K562 (cell line): Measurements from ENCODE around the gene CRCP. TPM values are rescaled to one million over a fixed set of nuclear protein-coding genes. Genes with fewer than 3 reads are reported as not detected.

Source experiments
- ATAC-seq: fragments of 200-7000 bp; cut with Tn5 transposase; 3 replicates; pipeline ENCODE4 v1.9.1; 2020; ENCODE audit warnings: moderate library complexity
- Bru-seq: library from RNA; stranded (reverse); fragments of 400-500 nt; gene quantifications from one replicate; lab custom pipeline; 2021; lab: Mats Ljungman, UMichigan
- BruChase-seq, 2 experiments: library from RNA; stranded (reverse); fragments of 400-500 nt; gene quantifications; one replicate each; lab custom pipeline; 2021; lab: Mats Ljungman, UMichigan
- BruUV-seq: library from RNA; stranded (reverse); fragments of 400-500 nt; replicated peaks from 2 replicates; lab custom pipeline; 2021; lab: Mats Ljungman, UMichigan
- CTCF ChIA-PET: fragments of 300-600 bp; formaldehyde crosslinking; extraction: SDS; loops from one replicate; lab custom pipeline; 2021; ENCODE audit warnings: low intra/inter-chr PET ratio; lab: Yijun Ruan, JAX
- POLR2A ChIA-PET: fragments of 300-600, 350-650 bp; sonication (Branson Sonifier 250); formaldehyde crosslinking; extraction: SDS; loops from one replicate; lab custom pipeline; 2021; ENCODE audit warnings: antibody characterized with exemption, inconsistent platforms; lab: Yijun Ruan, JAX
- DNase-seq, 4 experiments: peaks; one replicate each; pipeline versions ENCODE4 v3.0.0 to v3.0.0-alpha.2; 2011 to 2018; ENCODE audit warnings: low spot score in 3 of 4, mixed read lengths in 3 of 4; ENCODE audit errors: extremely low read depth in 1 of 4
- FAIRE-seq: peaks from 2 replicates; lab custom pipeline; 2011; peaks lifted over from hg19 to GRCh38; lab: Jason Lieb, UNC
- H2AFZ ChIP-seq: 2 replicates; pipeline ENCODE4 v1.6.0; 2011; ENCODE audit warnings: low read depth, low read length, control low read depth, inconsistent platforms
- H3K27ac ChIP-seq: fragments of 200-600 bp; 3 replicates; pipeline ENCODE4 v1.8.0; 2011; ENCODE audit warnings: low read depth, mild to moderate bottlenecking, control low read depth, inconsistent platforms, low read length, moderate library complexity, mixed read lengths; ENCODE audit errors: extremely low read depth
- H3K27me3 ChIP-seq, 2 experiments: fragments of 300-600 bp in 1 of 2; 2 replicates in 1 of 2; 3 replicates in 1 of 2; pipeline versions ENCODE4 v1.6.0 to v1.8.0; 2011; ENCODE audit warnings: inconsistent platforms in 2 of 2, low read length in 2 of 2, mild to moderate bottlenecking in 1 of 2, mixed read lengths in 1 of 2, moderate library complexity in 1 of 2; ENCODE audit not compliant: control insufficient read depth in 2 of 2, insufficient read depth in 2 of 2
- H3K36me3 ChIP-seq: fragments of 300-600 bp; 3 replicates; pipeline ENCODE4 v1.8.0; 2011; ENCODE audit warnings: mild to moderate bottlenecking, low read length, inconsistent platforms; ENCODE audit not compliant: control insufficient read depth, insufficient read depth
- H3K4me1 ChIP-seq, 2 experiments: fragments of 200-600 bp in 1 of 2; replicated peaks in 1 of 2; 2 replicates in 1 of 2; 3 replicates in 1 of 2; pipeline versions ENCODE4 v1.5.1 to v1.8.0; 2011; ENCODE audit warnings: inconsistent platforms in 2 of 2, low read length in 2 of 2, mild to moderate bottlenecking in 1 of 2, mixed read lengths in 1 of 2, moderate library complexity in 1 of 2; ENCODE audit not compliant: control insufficient read depth in 2 of 2, insufficient read depth in 2 of 2
- H3K4me2 ChIP-seq: 2 replicates; pipeline ENCODE4 v1.6.1; 2011; ENCODE audit warnings: low read length, control low read depth, inconsistent platforms, mixed read lengths; ENCODE audit not compliant: insufficient read depth
- H3K4me3 ChIP-seq: fragments of 200-600 bp; sonication (generic), shearing (Covaris generic); 2 replicates; pipeline ENCODE4 v1.5.1; 2016; ENCODE audit warnings: control low read depth, inconsistent platforms
- H3K79me2 ChIP-seq: fragments of 200-600 bp; 3 replicates; pipeline ENCODE4 v1.8.0; 2011; ENCODE audit warnings: low read length, inconsistent platforms; ENCODE audit not compliant: control insufficient read depth, insufficient read depth
- H3K9ac ChIP-seq, 2 experiments: 2 replicates each; pipeline versions ENCODE4 v1.6.0 to v1.6.1; 2011; ENCODE audit warnings: low read depth in 2 of 2, low read length in 2 of 2, control low read depth in 1 of 2, inconsistent platforms in 1 of 2, mild to moderate bottlenecking in 1 of 2, mixed read lengths in 1 of 2; ENCODE audit not compliant: insufficient read depth in 1 of 2
- H3K9me1 ChIP-seq: one replicate; pipeline ENCODE4 v1.6.0; 2011; ENCODE audit warnings: inconsistent platforms, mild to moderate bottlenecking, low read length, moderate library complexity; ENCODE audit not compliant: control insufficient read depth, insufficient read depth
- H3K9me3 ChIP-seq: replicated peaks from 2 replicates; pipeline ENCODE4 v1.5.1; 2011; ENCODE audit warnings: low read depth, low read length, inconsistent platforms; ENCODE audit not compliant: control insufficient read depth, insufficient read depth
- H4K20me1 ChIP-seq: replicated peaks from 2 replicates; pipeline ENCODE4 v1.6.1; 2011; ENCODE audit warnings: low read length, inconsistent platforms, mixed read lengths; ENCODE audit not compliant: control insufficient read depth, insufficient read depth
- KLF6 ChIP-seq: fragments of 250-450 bp; sonication (Bioruptor Pico); IDR thresholded peaks from 2 replicates; pipeline ENCODE4 v1.4.0; 2020; ENCODE audit warnings: mild to moderate bottlenecking, moderate library complexity, borderline replicate concordance
- NFYB ChIP-seq: IDR thresholded peaks from 2 replicates; pipeline ENCODE4 v1.6.1; 2011; ENCODE audit warnings: mild to moderate bottlenecking, moderate library complexity; ENCODE audit not compliant: insufficient read length; ENCODE audit errors: extremely low read depth
- RBM15 ChIP-seq: fragments of 200-400 bp; formaldehyde crosslinking; IDR thresholded peaks from 2 replicates; pipeline ENCODE4 v1.6.1; 2018; ENCODE audit warnings: mild to moderate bottlenecking, low read length, moderate library complexity; ENCODE audit not compliant: insufficient read depth
- SAP30 ChIP-seq: fragments of 200-600 bp; sonication (generic); IDR thresholded peaks from 2 replicates; pipeline ENCODE4 v1.6.1; 2012; ENCODE audit warnings: borderline replicate concordance, low read depth, mild to moderate bottlenecking, moderate library complexity, low read length, control low read depth, inconsistent platforms; ENCODE audit not compliant: insufficient read depth, poor library complexity, severe bottlenecking
- XRCC5 ChIP-seq: fragments of 200-400 bp; formaldehyde crosslinking; IDR thresholded peaks from 2 replicates; pipeline ENCODE4 v1.6.1; 2017; ENCODE audit warnings: low read depth, mild to moderate bottlenecking, low read length
- ZFP36 ChIP-seq: fragments of 150-350 bp; IDR thresholded peaks from 2 replicates; pipeline ENCODE4 v1.6.1; 2018; ENCODE audit warnings: low read length, low read depth; ENCODE audit not compliant: partially characterized antibody
- WGBS: fragments of 100-300 bp; shearing (Covaris generic); methylation state at CpG from one replicate; pipeline ENCODE4 v1.1.6; 2016; ENCODE audit warnings: low coverage, mixed read lengths; ENCODE audit not compliant: insufficient coverage; ENCODE audit errors: missing lambda C conversion rate; 5-methylcytosine and 5-hydroxymethylcytosine counted together
- in situ Hi-C: fragments of 300-500 bp; cut with MboI; formaldehyde crosslinking; loops from 4 replicates; pipeline ENCODE4 v1.15.0; 2018; ENCODE audit warnings: inconsistent platforms, mixed read lengths
- intact Hi-C: fragments of 100-400 bp; cut with micrococcal nuclease; formaldehyde crosslinking; loops from 2 replicates; pipeline ENCODE4 v1.14.2; 2022
- long read RNA-seq, 3 experiments: library from polyadenylated mRNA in 2 of 3; library from RNA in 1 of 3; unstranded in 2 of 3; stranded (forward) in 1 of 3; transcript quantifications; one replicate each; pipeline ENCODE4 v2.0.0, GENCODE V29; 2019 to 2022
- polyA minus RNA-seq, 3 experiments: library from RNA; depleted of rRNA, polyadenylated mRNA; stranded (reverse); fragments of >200 nt; gene quantifications; 2 replicates each; pipeline ENCODE4 v1.2.3, GENCODE V29; 2011
- polyA plus RNA-seq, 8 experiments: library from polyadenylated mRNA; depleted of rRNA in 4 of 8; stranded (reverse) in 5 of 8; unstranded in 3 of 8; fragments of >200 nt; fragmentation: Nextera tagmentation in 2 of 8; fragmentation: Illumina TruSeq in 1 of 8; extraction: Ambion mirVana in 2 of 8; extraction: Trizol in 1 of 8; gene quantifications; 2 replicates each; pipeline versions ENCODE4 v1.2.1 to v1.2.3, GENCODE V29; 2011 to 2014; ENCODE audit warnings: inconsistent platforms in 1 of 8, missing spikeins in 1 of 8
- total RNA-seq, 7 experiments: library from RNA; depleted of rRNA in 6 of 7; stranded (reverse); fragments of >200 nt in 6 of 7; fragmentation: Illumina TruSeq in 2 of 7; extraction: Trizol in 2 of 7; gene quantifications; 2 replicates each; pipeline versions ENCODE4 v1.2.1 to v1.2.3, GENCODE V29; 2011 to 2021; ENCODE audit warnings: low replicate concordance in 1 of 7
- TF ChIP-seq, protein P1 (sequence below): fragments of 450-650 bp; IDR thresholded peaks from 2 replicates; pipeline ENCODE4 v1.6.1; 2016; ENCODE audit warnings: antibody characterized with exemption
- TF ChIP-seq, protein P2 (sequence below): fragments of 250-450 bp; sonication (Bioruptor Pico); IDR thresholded peaks from 2 replicates; pipeline ENCODE4 v1.8.0; 2021; ENCODE audit warnings: mild to moderate bottlenecking, moderate library complexity
- TF ChIP-seq, protein P3 (sequence below): fragments of 200-800 bp; sonication (Bioruptor generic); IDR thresholded peaks from 2 replicates; pipeline ENCODE4 v1.6.1; 2017; ENCODE audit warnings: missing genetic modification characterization, missing compliant biosample characterization

The CRCP gene
- total RNA-seq (2011; cell fraction: chromatin; rRNA removed; ENCODE audit: low replicate concordance), result 53.3 and 55.2 TPM in 2 replicates
- total RNA-seq (2011; cell fraction: nucleolus; rRNA removed), result 32.0 and 38.2 TPM in 2 replicates
- 41.5 and 59.3 TPM in 2 replicates for total RNA-seq (2011; cell fraction: nucleoplasm; rRNA removed)
- total RNA-seq (2014; rRNA removed) (46.7 and 51.4 TPM in 2 replicates), total RNA-seq (2014; rRNA removed; fragmentation: Illumina TruSeq; extraction: Trizol) (43.0 and 44.2 TPM in 2 replicates), total RNA-seq (2015; rRNA removed; fragmentation: Illumina TruSeq; extraction: Trizol) (51.9 and 55.0 TPM in 2 replicates), total RNA-seq (2021) (43.0 and 43.4 TPM in 2 replicates), polyA plus RNA-seq (2011; rRNA removed) (28.6 and 41.0 TPM in 2 replicates), polyA plus RNA-seq (2014; fragmentation: Illumina TruSeq; extraction: Trizol) (45.3 and 58.3 TPM in 2 replicates), polyA plus RNA-seq (2014; fragmentation: Nextera tagmentation; extraction: Ambion mirVana) (10 to 100 TPM; 22.1 to 26.1 TPM), polyA plus RNA-seq (2014; rRNA removed) (46.1 and 51.2 TPM in 2 replicates), polyA minus RNA-seq (2011; rRNA and poly(A)+ RNA removed) (45.3 and 57.0 TPM in 2 replicates), Bru-seq, nascent RNA (percentile 94 among the genes with signal in this experiment), BruChase-seq, experiment 1, labeled RNA remaining after a 2-hour chase (percentile 98 among the genes with signal in this experiment), BruChase-seq, experiment 2, labeled RNA remaining after a 6-hour chase (percentile 99 among the genes with signal in this experiment)
- 25.7 and 28.0 TPM in 2 replicates for polyA plus RNA-seq (2011; cell fraction: cytosol; rRNA removed)
- polyA plus RNA-seq (2011; cell fraction: nucleus; rRNA removed), result 13.5 and 15.3 TPM in 2 replicates
- 33.7 and 63.4 TPM in 2 replicates for polyA plus RNA-seq (2012)
- 35.5 and 37.0 TPM in 2 replicates for polyA minus RNA-seq (2011; cell fraction: cytosol; rRNA and poly(A)+ RNA removed)
- 11.7 and 15.6 TPM in 2 replicates for polyA minus RNA-seq (2011; cell fraction: nucleus; rRNA and poly(A)+ RNA removed)
- long read RNA-seq, experiment 1, transcript CRCP-203 (6 exons, 3,009 nt), result major isoform, 19 of 49 reads
- long read RNA-seq, experiment 1, partial matches to known transcripts, result 6 of 49 reads
- long read RNA-seq, experiment 1, other reads (novel, unspliced or antisense), result 22 of 49 reads
- long read RNA-seq, experiment 2, transcript CRCP-203 (6 exons, 3,009 nt), result major isoform, 5 of 31 reads
- long read RNA-seq, experiment 2, partial matches to known transcripts, result 0 of 31 reads
- long read RNA-seq, experiment 2, other reads (novel, unspliced or antisense), result 26 of 31 reads
- long read RNA-seq, experiment 3, transcript CRCP-203 (6 exons, 3,009 nt), result major isoform, 33 of 35 reads
- long read RNA-seq, experiment 3, partial matches to known transcripts, result 0 of 35 reads
- long read RNA-seq, experiment 3, other reads (novel, unspliced or antisense), result 2 of 35 reads

DNA sequence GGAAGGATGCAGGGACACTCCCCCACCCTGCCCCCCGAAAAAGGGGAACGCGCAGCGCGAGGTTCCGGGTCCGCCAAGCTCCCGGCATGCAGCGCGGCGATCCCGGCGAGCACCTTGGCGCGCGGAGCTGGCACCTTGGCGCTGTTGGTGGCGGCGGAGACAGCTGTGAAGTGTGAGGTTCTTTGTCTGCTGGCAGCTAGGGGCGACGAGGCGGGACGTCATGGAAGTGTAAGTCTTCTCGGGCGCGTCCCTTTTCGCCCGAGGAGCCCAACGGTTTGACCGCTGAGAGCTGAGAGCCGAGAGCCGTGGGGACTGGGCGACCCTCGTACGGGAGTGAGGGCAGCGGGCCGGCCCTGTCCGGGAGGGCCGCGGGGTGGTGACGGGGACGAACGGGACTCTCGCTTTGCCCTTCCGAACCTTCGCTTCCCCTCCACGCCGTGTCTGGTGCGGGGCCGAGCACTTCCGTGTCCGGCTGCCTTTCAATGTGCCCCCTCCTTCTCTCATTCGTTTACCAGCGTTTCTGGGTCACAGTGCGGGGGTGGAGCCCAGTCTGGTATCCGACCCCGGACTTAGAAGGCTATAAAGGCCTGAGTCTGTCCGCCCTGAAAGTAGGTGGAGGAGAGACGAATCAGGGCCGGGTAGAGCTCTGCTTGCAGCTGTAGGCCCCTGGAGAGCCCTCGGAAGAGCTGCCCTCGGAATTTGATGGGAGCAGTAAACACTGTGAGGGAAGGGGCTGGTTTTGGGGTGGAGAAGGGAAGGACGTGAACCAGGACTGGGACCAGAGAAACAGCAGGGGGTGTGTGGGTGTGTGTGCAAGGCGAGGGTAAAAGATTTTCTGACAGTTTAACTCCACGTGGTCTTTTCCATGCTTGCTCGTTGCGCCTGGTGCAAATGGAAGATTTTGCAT, at the start of gene CRCP:
CRCP (plus strand) TSS at position 105 of the 907 bp plus-strand sequence; CDS start at position 221, 116 bp downstream.
- peak within 1 kb of the TSS; percentile 98 for H3K27ac ChIP-seq
- no TSS peak for BruUV-seq
- WGBS, result under 1% methylated on average over 64 of the region's 67 CpGs
- FAIRE-seq (peak; percentile 93), ATAC-seq (peak; percentile 92), DNase-seq (peak; percentile 91 to 95 (median 92))
- ChIA-PET CTCF (no interaction called here), POLR2A (interaction anchor here (0.5 to 3.1 kb wide), 11 partner anchors 9 to 625 kb away, joined by 3 to 10 read pairs (median 4); no protein-coding TSS in a partner anchor)
- H3K9me1 ChIP-seq, result peaks cover 16% of the 10 kb centered on the region
- H4K20me1 ChIP-seq, result peaks cover 14% of the 10 kb centered on the region
- no peaks in the 10 kb centered on the region for H3K27me3 ChIP-seq
- H3K4me2 ChIP-seq, result peak within 1 kb of the TSS; percentile 90
- intact Hi-C loops, result no loop called here
- in situ Hi-C loops, result no loop called here
- H3K9me3 ChIP-seq, result no peaks in the 10 kb centered on the region; the same call in 1 of the 2 replicates
- peak within 1 kb of the TSS; percentile 92 for H2AFZ ChIP-seq
- H3K4me3 ChIP-seq, result peak within 1 kb of the TSS; percentile 76
- H3K4me1 ChIP-seq, result peaks cover 19 to 27% of the 10 kb centered on the region in 2 experiments; a peak in 4 of 5 replicates
- H3K36me3 ChIP-seq, result peaks cover 41% of the 10 kb centered on the region
- H3K79me2 ChIP-seq, result peaks cover 55% of the 10 kb centered on the region
- H3K9ac ChIP-seq, result peak within 1 kb of the TSS; percentile 98 to 99
- TF ChIP-seq NFYB, result no peak
- TF ChIP-seq KLF6 (CRISPR knock-in tag), result peak; percentile 56; the same call in 1 of the 2 replicates
- TF ChIP-seq, protein P1, sequence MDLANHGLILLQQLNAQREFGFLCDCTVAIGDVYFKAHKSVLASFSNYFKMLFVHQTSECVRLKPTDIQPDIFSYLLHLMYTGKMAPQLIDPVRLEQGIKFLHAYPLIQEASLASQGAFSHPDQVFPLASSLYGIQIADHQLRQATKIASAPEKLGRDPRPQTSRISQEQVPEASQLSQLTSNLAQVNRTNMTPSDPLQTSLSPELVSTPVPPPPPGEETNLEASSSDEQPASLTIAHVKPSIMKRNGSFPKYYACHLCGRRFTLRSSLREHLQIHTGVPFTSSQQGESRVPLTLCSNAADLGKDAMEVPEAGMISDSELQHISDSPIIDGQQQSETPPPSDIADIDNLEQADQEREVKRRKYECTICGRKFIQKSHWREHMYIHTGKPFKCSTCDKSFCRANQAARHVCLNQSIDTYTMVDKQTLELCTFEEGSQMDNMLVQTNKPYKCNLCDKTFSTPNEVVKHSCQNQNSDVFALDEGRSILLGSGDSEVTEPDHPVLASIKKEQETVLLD, result peak; percentile 33; the same call in 1 of the 2 replicates
- no peak for TF ChIP-seq XRCC5
- no peak for TF ChIP-seq RBM15
- TF ChIP-seq SAP30, result peak; percentile 97
- TF ChIP-seq, protein P2, sequence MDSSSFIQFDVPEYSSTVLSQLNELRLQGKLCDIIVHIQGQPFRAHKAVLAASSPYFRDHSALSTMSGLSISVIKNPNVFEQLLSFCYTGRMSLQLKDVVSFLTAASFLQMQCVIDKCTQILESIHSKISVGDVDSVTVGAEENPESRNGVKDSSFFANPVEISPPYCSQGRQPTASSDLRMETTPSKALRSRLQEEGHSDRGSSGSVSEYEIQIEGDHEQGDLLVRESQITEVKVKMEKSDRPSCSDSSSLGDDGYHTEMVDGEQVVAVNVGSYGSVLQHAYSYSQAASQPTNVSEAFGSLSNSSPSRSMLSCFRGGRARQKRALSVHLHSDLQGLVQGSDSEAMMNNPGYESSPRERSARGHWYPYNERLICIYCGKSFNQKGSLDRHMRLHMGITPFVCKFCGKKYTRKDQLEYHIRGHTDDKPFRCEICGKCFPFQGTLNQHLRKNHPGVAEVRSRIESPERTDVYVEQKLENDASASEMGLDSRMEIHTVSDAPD (CRISPR knock-in tag), result no peak
- no peak for TF ChIP-seq ZFP36
- TF ChIP-seq, protein P3, sequence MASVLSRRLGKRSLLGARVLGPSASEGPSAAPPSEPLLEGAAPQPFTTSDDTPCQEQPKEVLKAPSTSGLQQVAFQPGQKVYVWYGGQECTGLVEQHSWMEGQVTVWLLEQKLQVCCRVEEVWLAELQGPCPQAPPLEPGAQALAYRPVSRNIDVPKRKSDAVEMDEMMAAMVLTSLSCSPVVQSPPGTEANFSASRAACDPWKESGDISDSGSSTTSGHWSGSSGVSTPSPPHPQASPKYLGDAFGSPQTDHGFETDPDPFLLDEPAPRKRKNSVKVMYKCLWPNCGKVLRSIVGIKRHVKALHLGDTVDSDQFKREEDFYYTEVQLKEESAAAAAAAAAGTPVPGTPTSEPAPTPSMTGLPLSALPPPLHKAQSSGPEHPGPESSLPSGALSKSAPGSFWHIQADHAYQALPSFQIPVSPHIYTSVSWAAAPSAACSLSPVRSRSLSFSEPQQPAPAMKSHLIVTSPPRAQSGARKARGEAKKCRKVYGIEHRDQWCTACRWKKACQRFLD, result peak; percentile 72; the same call in 1 of the 2 replicates
